HG03175 (cell line): ENCODE measurements around the gene C1QA.
"Not testable (repeated sequence)": the region's sequence is repeated elsewhere in the genome, so short reads cannot be mapped to it uniquely, and the experiment has no call there.

Experiments
- ATAC-seq: cut with Tn5 transposase; IDR thresholded peaks from one replicate; pipeline ENCODE4 v1.9.1; 2021; ENCODE audit warnings: mild to moderate bottlenecking, moderate library complexity; ENCODE audit not compliant: unreplicated experiment

C1QA gene

DNA sequence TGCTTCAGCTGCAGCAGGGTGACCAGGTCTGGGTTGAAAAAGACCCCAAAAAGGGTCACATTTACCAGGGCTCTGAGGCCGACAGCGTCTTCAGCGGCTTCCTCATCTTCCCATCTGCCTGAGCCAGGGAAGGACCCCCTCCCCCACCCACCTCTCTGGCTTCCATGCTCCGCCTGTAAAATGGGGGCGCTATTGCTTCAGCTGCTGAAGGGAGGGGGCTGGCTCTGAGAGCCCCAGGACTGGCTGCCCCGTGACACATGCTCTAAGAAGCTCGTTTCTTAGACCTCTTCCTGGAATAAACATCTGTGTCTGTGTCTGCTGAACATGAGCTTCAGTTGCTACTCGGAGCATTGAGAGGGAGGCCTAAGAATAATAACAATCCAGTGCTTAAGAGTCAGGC, 2.9 kb downstream of the C1QA start:
- no peak for ATAC-seq

DNA sequence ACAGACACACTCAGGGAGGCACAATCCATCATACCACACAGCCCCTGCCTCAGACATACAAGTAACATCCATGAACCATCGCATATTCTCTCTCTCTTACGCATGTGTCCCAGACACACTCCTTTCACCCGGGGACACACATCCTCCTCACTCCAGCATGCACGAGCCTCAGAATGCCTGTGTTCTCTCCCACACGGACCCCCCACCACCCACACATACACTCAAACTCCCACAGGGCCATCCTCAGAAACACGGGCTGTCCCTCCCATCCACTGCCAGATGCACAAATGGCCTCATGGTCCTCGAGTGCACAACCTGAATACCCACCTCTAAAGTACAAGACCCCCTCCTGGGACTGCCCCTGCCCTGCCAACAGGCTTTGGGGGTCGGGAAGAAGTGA, 4.8 kb downstream of the C1QA start:
- no peak for ATAC-seq

DNA sequence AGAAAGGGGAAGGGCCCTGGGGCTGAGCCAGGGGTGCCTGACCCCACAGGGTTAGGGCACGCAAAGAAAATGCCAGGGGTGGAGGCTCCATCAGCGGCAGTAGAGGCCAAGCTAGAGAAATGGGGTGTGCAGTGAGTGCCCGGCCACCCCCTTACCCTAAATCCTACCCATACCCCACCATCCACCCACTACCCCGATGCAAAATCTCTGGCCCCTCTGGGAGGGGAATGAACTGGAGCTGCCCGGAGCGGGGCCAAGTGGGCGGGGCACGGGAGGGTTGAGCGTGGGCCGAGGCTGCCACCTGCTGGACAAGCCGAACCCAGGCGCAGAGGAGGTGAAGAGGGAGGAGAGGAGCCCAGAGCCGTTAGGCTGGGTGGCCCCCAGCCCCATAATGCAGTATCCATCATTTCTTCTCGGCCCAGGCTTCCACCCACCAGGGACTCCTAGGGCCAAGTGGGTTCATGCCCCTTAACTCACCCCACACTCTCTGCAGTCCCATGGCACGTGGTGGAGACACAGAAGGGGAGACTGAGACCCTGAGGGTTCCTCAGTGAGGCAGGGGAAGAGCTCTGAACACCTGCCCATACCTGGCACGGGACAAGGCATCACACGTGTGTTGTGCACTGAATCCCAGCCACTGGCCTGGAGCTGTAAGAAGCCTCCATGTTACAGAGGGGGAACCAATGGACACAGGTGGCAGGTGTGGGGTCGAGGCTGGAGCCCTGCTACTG, 5.6 kb downstream of the C1QA start:
- ATAC-seq: no peak

DNA sequence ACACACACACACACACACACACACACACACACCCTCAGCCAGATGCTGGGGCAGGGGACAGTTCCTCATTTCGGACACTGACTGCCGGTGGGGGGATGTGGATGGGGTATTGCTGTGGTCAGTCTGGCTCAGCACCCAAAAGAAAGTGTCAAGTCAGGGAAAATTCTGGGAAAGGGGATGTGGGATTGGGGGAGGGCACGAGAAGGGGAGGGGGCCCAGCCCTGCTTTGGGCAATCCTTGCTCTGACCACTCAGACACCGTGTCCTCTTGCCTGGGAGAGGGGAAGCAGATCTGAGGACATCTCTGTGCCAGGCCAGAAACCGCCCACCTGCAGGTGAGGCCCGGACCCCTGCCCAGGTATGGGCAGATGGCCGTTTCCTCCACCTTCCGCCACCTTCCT, 7.0 kb downstream of the C1QA start, which contains the start of gene C1QC:
Gene C1QC, plus strand, starts transcription at position 253 of the 400 bp plus-strand sequence. CDS start 391 bp downstream, outside the sequence.
- no peak for ATAC-seq

DNA sequence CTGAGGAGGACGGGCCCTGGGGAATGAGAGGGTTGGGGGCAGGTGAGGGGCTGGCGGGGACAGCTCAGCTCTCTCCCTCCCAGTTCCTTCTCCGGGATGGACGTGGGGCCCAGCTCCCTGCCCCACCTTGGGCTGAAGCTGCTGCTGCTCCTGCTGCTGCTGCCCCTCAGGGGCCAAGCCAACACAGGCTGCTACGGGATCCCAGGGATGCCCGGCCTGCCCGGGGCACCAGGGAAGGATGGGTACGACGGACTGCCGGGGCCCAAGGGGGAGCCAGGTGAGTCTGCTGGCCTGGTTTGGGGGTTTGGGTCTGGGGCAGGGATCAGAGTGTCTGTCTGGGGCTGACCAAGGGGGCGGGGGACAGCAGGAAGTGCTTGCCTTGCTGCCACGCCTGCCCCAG, 7.5 kb downstream of the C1QA start:
- no peak for ATAC-seq

DNA sequence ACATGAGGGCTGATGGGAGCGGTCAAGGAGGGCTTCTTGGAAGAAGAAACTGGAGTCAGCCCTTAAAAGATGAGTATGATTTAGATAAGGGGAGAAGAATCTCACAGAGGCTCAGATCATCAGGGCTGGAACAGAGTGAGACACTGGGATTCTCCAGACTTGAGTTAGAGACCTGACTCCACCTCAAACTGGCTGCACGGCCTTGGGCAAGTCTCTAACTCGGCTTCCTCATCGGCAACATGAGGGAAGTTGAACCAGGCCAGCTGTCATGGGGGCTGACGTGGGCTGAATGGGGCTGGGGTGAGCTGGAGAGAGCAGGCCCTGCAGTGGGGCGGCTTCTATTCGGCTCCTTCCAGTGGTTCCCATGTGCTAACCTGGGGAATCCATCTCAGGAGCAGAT, 9.5 kb downstream of the C1QA start:
- ATAC-seq: no peak

DNA sequence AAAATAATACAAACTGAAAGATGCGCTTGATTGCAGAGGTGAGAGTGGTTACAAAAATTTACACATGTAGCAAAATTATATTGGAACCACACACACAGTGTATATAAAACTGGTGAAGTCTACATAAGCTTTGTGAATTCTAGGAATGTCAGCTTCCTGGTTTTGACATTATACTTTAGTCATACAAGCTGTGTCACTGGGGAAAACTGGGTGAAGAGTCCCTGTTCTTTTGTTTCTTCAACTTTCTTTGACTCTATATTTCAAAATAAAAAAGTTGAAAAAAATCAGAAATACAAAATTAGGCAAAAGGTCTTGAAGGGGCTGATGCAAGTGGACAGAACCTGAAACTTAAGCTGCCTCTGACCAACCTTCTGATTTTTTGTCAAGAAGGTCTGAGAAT, 10.0 kb downstream of the C1QA start:
- no peak for ATAC-seq

DNA sequence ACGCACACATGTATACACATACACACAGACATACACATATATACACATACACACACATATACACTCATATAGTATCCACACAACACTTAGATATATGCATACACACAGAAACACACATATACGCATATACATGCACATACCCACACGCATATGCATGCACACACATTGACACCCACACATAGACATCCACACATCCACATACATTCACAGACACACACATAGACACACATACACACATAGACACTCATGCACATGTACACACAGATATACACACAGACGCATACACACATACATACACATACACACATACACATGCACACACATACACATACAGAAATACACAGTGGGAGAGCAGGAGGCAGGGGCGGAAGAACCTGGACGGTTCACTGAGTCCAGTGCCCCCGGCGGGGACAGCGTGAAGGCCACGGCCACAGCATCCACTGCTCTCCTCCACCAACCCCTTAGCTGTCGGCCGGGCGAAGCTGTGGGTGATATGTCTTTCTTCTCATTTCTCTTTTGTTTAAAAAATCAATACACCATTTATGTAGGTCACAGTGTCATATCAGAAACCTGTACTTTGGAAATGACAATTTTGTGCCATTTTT, 13.8 kb downstream of the C1QA start:
- no peak for ATAC-seq

DNA sequence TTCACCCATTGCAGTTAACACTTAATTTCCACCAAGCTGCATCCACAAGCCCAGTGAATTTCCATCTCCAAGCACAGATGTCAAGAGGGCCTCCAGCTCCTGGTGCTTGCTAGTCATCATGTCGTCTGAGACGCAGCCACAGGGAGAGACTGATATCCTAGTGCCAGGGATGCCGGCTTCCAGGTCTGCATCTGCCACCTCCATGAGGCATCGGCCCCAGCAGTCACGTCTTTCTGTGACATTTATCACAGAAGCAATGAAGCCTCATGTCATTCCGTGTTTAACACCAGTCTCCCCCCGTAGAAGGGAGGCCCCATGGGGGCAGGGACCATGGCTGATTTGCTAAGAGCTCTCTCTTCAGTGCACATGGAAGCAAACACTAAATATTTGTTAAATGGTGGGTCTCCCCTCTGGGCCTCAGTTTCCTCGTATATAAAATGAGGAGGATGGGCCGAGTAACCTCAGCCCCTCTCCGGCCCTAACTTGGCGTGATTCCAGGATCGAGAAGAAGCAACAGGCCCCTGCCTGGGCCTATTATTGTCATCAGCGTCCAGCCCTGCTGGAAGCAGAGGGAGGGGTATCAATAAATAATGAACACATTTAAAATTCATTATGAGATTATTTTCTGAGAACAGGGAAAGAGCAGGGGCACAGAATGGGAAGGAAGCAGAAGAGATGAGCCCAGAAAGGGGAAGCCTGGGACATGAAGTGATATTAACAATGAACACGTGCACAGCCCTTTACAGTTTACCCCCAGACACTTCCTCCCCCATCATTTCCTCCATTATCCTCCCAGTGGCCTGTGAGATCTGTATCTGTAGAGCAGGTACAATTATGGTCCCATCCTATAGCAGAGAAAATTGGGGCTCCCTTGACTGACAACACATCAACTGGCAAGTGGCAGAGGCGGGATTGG, 15.8 kb downstream of the C1QA start:
- no peak for ATAC-seq

DNA sequence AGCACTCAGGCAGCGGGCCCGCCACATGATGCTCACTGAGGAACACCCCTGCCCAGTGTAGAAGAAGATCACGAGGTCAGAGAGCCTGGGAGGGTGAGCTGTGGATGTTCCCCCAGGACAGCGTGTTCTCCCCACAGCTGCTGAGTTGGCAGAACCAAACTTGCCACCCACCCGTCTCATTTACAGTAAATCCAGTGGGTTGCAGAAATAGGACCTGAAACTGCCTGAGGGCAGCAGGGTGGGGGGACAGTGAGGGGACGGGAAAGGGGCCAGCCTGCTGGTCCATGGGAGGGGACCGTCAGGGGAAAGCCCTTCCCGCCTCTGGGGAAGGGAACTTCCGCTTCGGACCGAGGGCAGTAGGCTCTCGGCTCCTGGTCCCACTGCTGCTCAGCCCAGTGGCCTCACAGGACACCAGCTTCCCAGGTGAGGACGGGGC, 16.5 kb downstream of the C1QA start, which contains the start of gene C1QB:
Gene C1QB, plus strand, starts transcription at position 356 of the 436 bp plus-strand sequence. CDS start 6,227 bp downstream, outside the sequence.
- ATAC-seq: no peak

DNA sequence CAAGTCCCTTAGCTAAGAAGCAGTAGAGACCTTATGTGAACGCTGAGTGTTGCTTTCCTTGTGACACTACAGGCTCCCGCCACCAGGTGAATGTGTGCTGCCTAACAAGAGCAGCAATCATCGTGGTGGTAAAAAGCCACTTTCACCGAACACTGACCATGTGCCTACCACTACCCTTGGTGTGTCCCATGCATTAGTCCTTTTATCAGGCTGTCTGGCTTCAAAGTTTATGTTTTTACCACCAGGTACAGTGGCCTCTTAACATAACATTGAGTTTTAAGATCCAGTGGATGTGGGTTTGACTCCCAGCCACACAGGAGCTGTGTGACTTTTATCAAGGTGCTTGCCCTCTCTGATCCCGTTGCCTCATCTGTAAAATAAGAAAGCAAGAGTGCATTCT, 18.3 kb downstream of the C1QA start:
- no peak for ATAC-seq

DNA sequence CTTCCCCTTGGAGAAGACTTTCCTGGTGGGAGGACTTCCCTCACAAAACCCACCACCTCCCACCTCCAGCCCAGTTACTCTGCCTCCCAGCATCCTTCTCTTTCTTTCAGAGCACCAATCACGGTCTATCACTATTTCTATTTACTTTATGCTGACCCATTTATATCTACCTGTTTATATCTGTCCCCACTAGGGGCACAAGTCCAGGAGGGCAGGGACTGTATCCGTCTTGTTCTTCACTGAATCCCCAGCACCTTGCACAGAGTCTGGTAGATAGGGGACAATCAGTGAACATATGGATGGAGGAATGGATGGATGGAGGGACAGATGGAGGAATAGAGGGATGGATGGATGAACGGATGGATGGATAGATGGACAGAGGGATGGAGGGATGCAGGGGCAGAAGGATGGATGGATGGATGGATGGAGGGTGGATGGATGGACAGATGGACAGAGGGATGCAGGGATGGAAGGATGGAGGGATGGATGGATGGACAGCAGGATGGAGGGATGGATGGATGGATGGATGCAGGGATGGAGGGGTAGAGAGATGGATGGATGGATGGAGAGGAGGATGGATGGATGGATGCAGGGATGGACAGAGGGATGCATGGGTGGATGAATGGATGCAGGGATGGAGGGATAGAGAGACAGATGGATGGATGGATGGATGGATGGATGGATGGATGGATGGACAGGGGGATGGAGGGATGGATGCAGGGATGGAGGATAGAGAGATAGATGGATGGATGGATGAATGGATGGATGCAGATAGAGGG, 22.1 kb downstream of the C1QA start:
- ATAC-seq: no peak

DNA sequence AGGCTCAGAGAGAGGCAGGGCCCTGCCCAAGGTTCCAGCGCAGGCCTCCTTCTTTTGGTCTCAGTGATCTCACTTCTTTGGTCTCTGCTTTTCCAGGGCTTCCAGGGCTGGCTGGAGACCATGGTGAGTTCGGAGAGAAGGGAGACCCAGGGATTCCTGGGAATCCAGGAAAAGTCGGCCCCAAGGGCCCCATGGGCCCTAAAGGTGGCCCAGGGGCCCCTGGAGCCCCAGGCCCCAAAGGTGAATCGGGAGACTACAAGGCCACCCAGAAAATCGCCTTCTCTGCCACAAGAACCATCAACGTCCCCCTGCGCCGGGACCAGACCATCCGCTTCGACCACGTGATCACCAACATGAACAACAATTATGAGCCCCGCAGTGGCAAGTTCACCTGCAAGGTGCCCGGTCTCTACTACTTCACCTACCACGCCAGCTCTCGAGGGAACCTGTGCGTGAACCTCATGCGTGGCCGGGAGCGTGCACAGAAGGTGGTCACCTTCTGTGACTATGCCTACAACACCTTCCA, 24.4 kb downstream of the C1QA start:
- no peak for ATAC-seq

DNA sequence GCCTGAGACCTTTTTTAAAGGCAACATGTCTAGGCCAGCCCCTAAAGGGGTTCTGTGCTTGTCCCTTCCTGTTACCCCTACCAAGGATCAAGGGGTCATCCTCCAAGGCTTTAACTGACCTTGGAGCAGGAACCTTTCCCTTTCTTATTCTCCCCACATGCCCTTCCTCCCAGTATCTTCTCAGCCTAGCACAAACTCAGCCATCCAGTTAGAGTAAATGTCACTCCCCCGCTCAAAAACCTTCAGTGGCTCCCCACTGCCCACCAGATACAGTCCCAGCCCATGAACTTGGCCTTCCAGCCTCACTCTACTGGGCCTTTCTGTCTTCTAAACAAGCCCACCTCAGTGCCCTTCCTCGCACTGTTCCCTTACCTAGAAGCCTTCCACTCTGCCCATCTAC, 25.5 kb downstream of the C1QA start:
- no peak for ATAC-seq

DNA sequence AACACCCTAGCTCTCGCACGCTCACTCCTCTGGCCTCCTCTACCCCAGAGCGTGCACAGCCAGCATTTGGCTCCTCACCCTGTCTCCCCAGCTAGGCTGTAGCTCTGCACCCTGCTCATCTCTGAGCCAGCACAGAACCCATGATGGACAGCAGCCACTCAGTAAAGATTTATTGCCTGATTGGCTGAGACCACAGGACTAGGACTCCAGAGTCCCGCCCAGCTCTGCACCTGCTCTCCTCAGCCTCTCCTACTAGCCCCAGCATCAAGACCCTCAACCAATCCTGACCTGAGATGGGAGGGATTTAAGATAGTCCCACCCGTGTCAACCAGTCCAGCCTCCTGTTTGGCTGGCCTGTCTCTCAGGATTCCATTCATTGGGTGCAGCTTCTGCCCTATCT, 25.9 kb downstream of the C1QA start:
- ATAC-seq: no peak

DNA sequence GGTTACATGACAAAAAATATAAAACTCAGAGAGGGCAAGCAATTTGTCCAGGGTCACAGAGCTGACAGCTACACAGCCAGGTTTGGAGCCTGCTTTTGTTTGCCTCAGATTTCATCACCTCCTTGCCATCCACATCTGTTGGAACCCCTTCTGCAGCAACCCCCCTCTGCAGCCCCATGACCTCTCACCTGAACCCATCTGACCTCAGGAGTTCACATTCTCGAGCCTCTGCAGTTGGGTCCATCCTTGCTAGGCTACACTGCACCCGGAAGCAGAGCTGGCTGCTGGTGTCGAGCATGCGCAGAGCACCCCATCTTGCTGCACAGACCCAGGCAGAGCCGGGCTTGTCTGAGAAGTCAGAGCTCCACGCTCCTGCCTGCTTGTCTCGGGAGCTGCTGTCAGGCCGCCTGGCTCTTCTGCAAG, 26.6 kb downstream of the C1QA start:
- ATAC-seq: no peak

DNA sequence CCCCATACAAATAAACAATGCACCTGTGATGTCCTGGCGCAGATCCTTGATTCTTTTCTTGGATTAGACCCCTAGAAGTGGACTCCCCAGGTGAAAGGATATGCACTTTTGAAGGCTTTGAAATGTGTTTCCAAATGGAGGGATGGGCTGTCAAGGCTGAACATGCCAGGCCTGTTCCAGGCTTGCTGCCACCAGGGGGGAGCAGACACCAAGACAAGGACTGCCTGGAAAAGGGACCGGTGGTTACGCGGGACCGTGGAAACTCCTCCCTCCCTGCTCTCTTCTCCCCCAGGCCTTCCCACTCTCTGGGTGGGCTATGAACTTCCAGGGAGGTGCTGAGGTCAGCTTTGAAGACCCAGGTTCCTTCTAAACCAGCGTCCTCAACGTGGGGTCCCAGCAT, 29.3 kb downstream of the C1QA start:
- no peak for ATAC-seq

DNA sequence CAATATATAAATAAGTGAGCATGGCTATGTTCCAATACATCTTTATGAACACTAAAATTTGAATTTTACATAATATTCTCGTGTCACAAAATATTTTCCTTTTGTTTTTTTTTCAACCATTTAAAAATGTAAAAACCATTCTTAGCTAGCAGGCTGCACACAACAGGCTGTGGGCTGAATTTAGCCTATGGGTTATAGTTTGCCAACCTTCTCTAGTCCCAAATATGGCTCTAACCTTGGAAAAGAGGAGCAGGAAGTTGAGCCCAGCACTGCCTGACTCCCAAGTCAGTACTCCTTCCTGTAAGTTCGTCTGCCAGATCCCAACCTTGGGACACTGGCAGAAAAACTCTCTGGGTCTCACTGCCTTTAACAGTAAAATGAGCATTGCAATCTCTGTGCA, 30.0 kb downstream of the C1QA start:
- no peak for ATAC-seq

DNA sequence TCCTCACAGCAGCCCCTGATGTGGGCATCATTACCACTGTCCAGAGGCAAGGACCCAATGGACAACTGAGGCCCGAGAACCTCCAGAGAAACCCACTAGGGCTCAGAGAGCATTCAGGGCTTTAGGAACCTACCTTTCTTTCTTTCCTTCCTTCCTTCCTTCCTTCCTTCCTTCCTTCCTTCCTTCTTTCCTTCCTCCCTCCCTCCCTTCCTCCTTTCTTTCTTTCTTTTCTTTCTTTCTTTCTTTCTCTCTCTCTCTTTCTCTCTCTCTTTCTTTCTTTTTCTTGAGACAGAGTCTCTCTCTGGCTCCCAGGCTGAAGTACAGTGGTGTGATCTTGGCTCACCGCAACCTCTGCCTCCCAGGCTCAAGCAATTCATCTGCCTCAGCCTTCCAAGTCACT, 32.4 kb downstream of the C1QA start:
- not testable (repeated sequence) for ATAC-seq

DNA sequence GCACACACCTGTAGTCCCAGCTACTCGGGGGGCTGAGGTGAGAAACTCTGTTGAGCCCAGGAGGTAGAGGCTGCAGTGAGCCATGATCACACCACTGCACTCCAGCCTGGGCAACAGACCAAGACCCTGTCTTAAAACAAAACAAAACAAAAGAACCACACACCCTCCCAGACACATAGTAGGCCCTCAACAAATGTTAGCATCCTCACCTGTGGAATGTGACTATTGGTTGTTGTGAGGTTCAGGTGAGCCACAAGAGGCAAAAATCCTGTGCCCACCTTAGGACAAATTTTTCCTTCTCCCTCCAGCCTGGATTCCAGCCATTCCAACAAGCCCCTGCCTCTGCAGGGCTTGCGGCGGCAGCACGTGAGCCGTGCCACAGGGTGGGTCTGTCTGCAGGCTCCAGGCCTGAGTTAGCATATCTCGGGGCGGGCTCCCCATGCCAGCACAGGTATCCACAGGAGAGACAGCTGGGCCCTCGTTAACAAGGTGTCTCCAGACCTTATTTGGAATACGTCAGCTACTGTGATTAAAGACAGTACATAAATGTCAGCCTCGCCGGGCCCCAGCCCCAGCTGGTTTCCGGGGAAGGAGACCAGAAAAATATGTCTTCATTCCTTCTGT, 34.0 kb downstream of the C1QA start:
- ATAC-seq: no peak
